ENCODE results near the gene RHNO1. TPM values are rescaled to one million over a fixed set of nuclear protein-coding genes. Genes with fewer than 3 reads are reported as not detected.

The RHNO1 gene
- total and polyA plus RNA-seq, 2 of the 13 experiments (the other 11 are each of a cell fraction or from before 2014, with no cell fraction given), result 27.2 to 49.6 TPM

- TF ChIP-seq KDM2A (CRISPR knock-in tag; IDR thresholded peaks at IDR 0.05; ENCODE audit: borderline replicate concordance, low read depth), result peak; percentile 80; the same call in 1 of the 2 replicates
- TF ChIP-seq RBFOX2 (IDR thresholded peaks at IDR 0.05; ENCODE audit: low read depth, low read length), result peak; percentile 89
- 0 out of 2 replicates have a peak, but pooled peaks have one; percentile 20 for TF ChIP-seq SMAD1 (CRISPR knock-in tag; IDR thresholded peaks at IDR 0.05; ENCODE audit: borderline replicate concordance, low read depth)
- no peak for TF ChIP-seq XBP1 (CRISPR knock-in tag; IDR thresholded peaks at IDR 0.05)
- TF ChIP-seq KAT8 (CRISPR knock-in tag; IDR thresholded peaks at IDR 0.05), result peak; percentile 43
- TF ChIP-seq, protein P1, sequence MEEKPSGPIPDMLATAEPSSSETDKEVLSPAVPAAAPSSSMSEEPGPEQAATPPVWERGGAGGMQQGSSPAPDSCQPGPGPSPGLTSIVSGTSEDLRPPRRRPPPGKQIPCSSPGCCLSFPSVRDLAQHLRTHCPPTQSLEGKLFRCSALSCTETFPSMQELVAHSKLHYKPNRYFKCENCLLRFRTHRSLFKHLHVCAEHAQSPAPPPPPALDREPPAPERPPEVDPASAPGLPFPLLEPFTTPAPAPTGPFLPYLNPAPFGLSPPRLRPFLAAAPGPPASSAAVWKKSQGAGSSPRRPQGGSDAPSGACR (CRISPR knock-in tag; IDR thresholded peaks at IDR 0.05), result peak; percentile 96; the same call in 1 of the 2 replicates
- peak; percentile 96 for TF ChIP-seq RFXAP (CRISPR knock-in tag; IDR thresholded peaks at IDR 0.05; ENCODE audit: borderline replicate concordance)
- TF ChIP-seq HOXA5 (CRISPR knock-in tag; IDR thresholded peaks at IDR 0.05), result peak; percentile 81; the same call in 1 of the 2 replicates
- TF ChIP-seq FOXJ3 (CRISPR knock-in tag; IDR thresholded peaks at IDR 0.05; ENCODE audit: borderline replicate concordance), result no peak; the same call in 1 of the 2 replicates
- TF ChIP-seq MEIS2 (CRISPR knock-in tag; IDR thresholded peaks at IDR 0.05), result peak; percentile 68
- TF ChIP-seq ZSCAN12 (CRISPR knock-in tag; IDR thresholded peaks at IDR 0.05), result no peak
- peak; percentile 48; the same call in 1 of the 2 replicates for TF ChIP-seq ZNF569 (CRISPR knock-in tag; IDR thresholded peaks at IDR 0.05; ENCODE audit: borderline replicate concordance)
- TF ChIP-seq CC2D1A (CRISPR knock-in tag; IDR thresholded peaks at IDR 0.05), result 0 out of 2 replicates have a peak, but pooled peaks have one; percentile 26
- TF ChIP-seq SMAD9 (CRISPR knock-in tag; IDR thresholded peaks at IDR 0.05), result 0 out of 2 replicates have a peak, but pooled peaks have one; percentile 18
- TF ChIP-seq IRF2 (CRISPR knock-in tag; IDR thresholded peaks at IDR 0.05), result no peak
- no peak; the same call in 1 of the 2 replicates for TF ChIP-seq CENPBD1 (CRISPR knock-in tag; IDR thresholded peaks at IDR 0.05; ENCODE audit: borderline replicate concordance, low read depth)
- 0 out of 2 replicates have a peak, but pooled peaks have one; percentile 75 for TF ChIP-seq IRF1 (CRISPR knock-in tag; IDR thresholded peaks at IDR 0.05; ENCODE audit: low read depth)
- peak; percentile 61 for TF ChIP-seq ZNF264 (CRISPR knock-in tag; IDR thresholded peaks at IDR 0.05)
- peak; percentile 52; the same call in 1 of the 2 replicates for TF ChIP-seq E2F1 (CRISPR knock-in tag; IDR thresholded peaks at IDR 0.05)
- 0 out of 2 replicates have a peak, but pooled peaks have one; percentile 35 for TF ChIP-seq MTF2 (CRISPR knock-in tag; IDR thresholded peaks at IDR 0.05; ENCODE audit: borderline replicate concordance)
- peak; percentile 87 for TF ChIP-seq UBTF (CRISPR knock-in tag; IDR thresholded peaks at IDR 0.05)
- TF ChIP-seq, protein P2, sequence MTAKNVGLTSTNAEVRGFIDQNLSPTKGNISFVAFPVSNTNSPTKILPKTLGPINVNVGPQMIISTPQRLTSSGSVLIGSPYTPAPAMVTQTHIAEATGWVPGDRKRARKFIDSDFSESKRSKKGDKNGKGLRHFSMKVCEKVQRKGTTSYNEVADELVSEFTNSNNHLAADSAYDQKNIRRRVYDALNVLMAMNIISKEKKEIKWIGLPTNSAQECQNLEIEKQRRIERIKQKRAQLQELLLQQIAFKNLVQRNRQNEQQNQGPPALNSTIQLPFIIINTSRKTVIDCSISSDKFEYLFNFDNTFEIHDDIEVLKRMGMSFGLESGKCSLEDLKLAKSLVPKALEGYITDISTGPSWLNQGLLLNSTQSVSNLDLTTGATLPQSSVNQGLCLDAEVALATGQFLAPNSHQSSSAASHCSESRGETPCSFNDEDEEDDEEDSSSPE (CRISPR knock-in tag; IDR thresholded peaks at IDR 0.05), result peak; percentile 93
Measured at GRCh38 chr12:2890388-2891239, 13.6 kb downstream of the RHNO1 start, which contains the start of gene TULP3 (continued).
